ENCODE results near the gene PGM2L1. TPM values are rescaled to one million over a fixed set of nuclear protein-coding genes. Genes with fewer than 3 reads are reported as not detected.

Gene PGM2L1
- total and polyA plus RNA-seq, 2 donors (not counting 1 experiment from before 2014, with no cell fraction given): 1.6 to 8.4 TPM

GRCh38 chr11:74326665-74327064 lies 71.6 kb downstream of the PGM2L1 start:
- Histone ChIP-seq H3K9me3 (ENCODE audit: control extremely low read depth in 1 of 3, control insufficient read depth in 2 of 3, insufficient read depth in 1 of 3, low read length in 2 of 3) (peaks cover 0 to 6% (median 0%) of the 10 kb centered on the region in 3 donors), H3K27ac (ENCODE audit: low read length in 2 of 2) (no peak overlapping the region), H3K4me3 (ENCODE audit: control extremely low read depth in 1 of 5, extremely low read depth in 1 of 5, insufficient read depth in 1 of 5, low read depth in 2 of 5, low read length in 4 of 5) (no peak overlapping the region), H3K27me3 (replicated peaks in 1 of 4; ENCODE audit: control extremely low read depth in 1 of 4, control insufficient read depth in 3 of 4, insufficient read depth in 4 of 4, low read length in 3 of 4) (peaks cover 0 to 4% (median 0%) of the 10 kb centered on the region in 4 experiments), H3K9ac (ENCODE audit: low read length) (no peak overlapping the region), H3K79me2 (ENCODE audit: control insufficient read depth, insufficient read depth, low read length) (no peaks in the 10 kb centered on the region), H3K4me2 (replicated peaks; ENCODE audit: low read depth, low read length, poor library complexity, severe bottlenecking) (no peak overlapping the region), H4K20me1 (ENCODE audit: control insufficient read depth, insufficient read depth, low read length, poor library complexity, severe bottlenecking) (no peaks in the 10 kb centered on the region), H2AFZ (ENCODE audit: insufficient read depth, low read depth, low read length, poor library complexity, severe bottlenecking) (no peak overlapping the region), H3K4me1 (ENCODE audit: control insufficient read depth in 2 of 2, insufficient read depth in 2 of 2, low read length in 2 of 2) (peaks cover 0 to 3% of the 10 kb centered on the region in 2 donors), H3K36me3 (replicated peaks in 1 of 2; ENCODE audit: control extremely low read depth in 1 of 2, control insufficient read depth in 1 of 2, extremely low read depth in 1 of 2, insufficient read depth in 2 of 2, low read length in 1 of 2) (no peaks in the 10 kb centered on the region)
- Mint-ChIP-seq H3K4me3 (no peak overlapping the region), H3K4me1 (peaks cover 5% of the 10 kb centered on the region), H3K27me3 (peaks cover 12% of the 10 kb centered on the region), H3K27ac (no peak overlapping the region), H3K9me3 (ENCODE audit: insufficient read depth) (no peaks in the 10 kb centered on the region)
- TF ChIP-seq CTCF (IDR thresholded peaks at IDR 0.05) (no peak), EZH2 (IDR thresholded peaks at IDR 0.05; ENCODE audit: borderline replicate concordance, insufficient read depth, low read depth, low read length, poor library complexity, severe bottlenecking) (no peak)
- ChIA-PET POLR2A (no interaction called here), CTCF (interaction anchor here (1.4 kb wide), 1 partner anchor 12 kb away, joined by 3 read pairs; no protein-coding TSS in a partner anchor)
- 97% methylated on average over 3 of the region's 5 CpGs for WGBS (ENCODE audit: insufficient coverage)
- DNase-seq (no peak), ATAC-seq (ENCODE audit: low read depth) (no peak)
- intact Hi-C loops (cut with micrococcal nuclease): no loop called here

GRCh38 chr11:74325649-74326645 lies 72.3 kb downstream of the PGM2L1 start:
- Histone ChIP-seq H3K4me2 (replicated peaks; ENCODE audit: low read depth, low read length, poor library complexity, severe bottlenecking) (no peak overlapping the region), H4K20me1 (ENCODE audit: control insufficient read depth, insufficient read depth, low read length, poor library complexity, severe bottlenecking) (no peaks in the 10 kb centered on the region), H3K9ac (ENCODE audit: low read length) (no peak overlapping the region), H2AFZ (ENCODE audit: insufficient read depth, low read depth, low read length, poor library complexity, severe bottlenecking) (no peak overlapping the region), H3K4me3 (ENCODE audit: control extremely low read depth in 1 of 5, extremely low read depth in 1 of 5, insufficient read depth in 1 of 5, low read depth in 2 of 5, low read length in 4 of 5) (no peak overlapping the region), H3K4me1 (ENCODE audit: control insufficient read depth in 2 of 2, insufficient read depth in 2 of 2, low read length in 2 of 2) (peaks cover 0 to 4% of the 10 kb centered on the region in 2 donors), H3K27me3 (replicated peaks in 1 of 4; ENCODE audit: control extremely low read depth in 1 of 4, control insufficient read depth in 3 of 4, insufficient read depth in 4 of 4, low read length in 3 of 4) (peaks cover 0 to 4% (median 0%) of the 10 kb centered on the region in 4 experiments), H3K27ac (ENCODE audit: low read length in 2 of 2) (no peak overlapping the region), H3K79me2 (ENCODE audit: control insufficient read depth, insufficient read depth, low read length) (no peaks in the 10 kb centered on the region), H3K9me3 (ENCODE audit: control extremely low read depth in 1 of 3, control insufficient read depth in 2 of 3, insufficient read depth in 1 of 3, low read length in 2 of 3) (peaks cover 0 to 6% (median 0%) of the 10 kb centered on the region in 3 donors), H3K36me3 (replicated peaks in 1 of 2; ENCODE audit: control extremely low read depth in 1 of 2, control insufficient read depth in 1 of 2, extremely low read depth in 1 of 2, insufficient read depth in 2 of 2, low read length in 1 of 2) (no peaks in the 10 kb centered on the region)
- no peak overlapping the region for H3K4me3 Mint-ChIP-seq
- CTCF ChIA-PET: interaction anchor here (1.2 to 1.4 kb wide), 2 partner anchors 12 to 26 kb away, joined by 3 read pairs; no protein-coding TSS in a partner anchor
- no peaks in the 10 kb centered on the region for H3K9me3 Mint-ChIP-seq (ENCODE audit: insufficient read depth)
- H3K27ac Mint-ChIP-seq: no peak overlapping the region
- DNase-seq (no peak), ATAC-seq (ENCODE audit: low read depth) (no peak)
- TF ChIP-seq CTCF (IDR thresholded peaks at IDR 0.05): no peak
- no peak for TF ChIP-seq EZH2 (IDR thresholded peaks at IDR 0.05; ENCODE audit: borderline replicate concordance, insufficient read depth, low read depth, low read length, poor library complexity, severe bottlenecking)
- peaks cover 12% of the 10 kb centered on the region for H3K27me3 Mint-ChIP-seq
- WGBS (ENCODE audit: insufficient coverage): 76% methylated on average over 4 of the region's 7 CpGs
- intact Hi-C loops (cut with micrococcal nuclease): no loop called here
- peaks cover 5% of the 10 kb centered on the region for H3K4me1 Mint-ChIP-seq
- POLR2A ChIA-PET: no interaction called here

Measured in B cell (primary cell).